Mucosa of stomach (tissue), 1 donor: ENCODE results near the gene CELF2.

ENCODE experiments used
- H3K27me3 ChIP-seq: one replicate; pipeline ENCODE4 v1.7.0; 2013; ENCODE audit warnings: mild to moderate bottlenecking, low read length; ENCODE audit not compliant: control insufficient read depth, insufficient read depth
- H3K36me3 ChIP-seq: one replicate; pipeline ENCODE4 v1.7.0; 2013; ENCODE audit warnings: low read length; ENCODE audit not compliant: control insufficient read depth, insufficient read depth
- H3K4me1 ChIP-seq: one replicate; pipeline ENCODE4 v1.7.0; 2013; ENCODE audit warnings: mild to moderate bottlenecking, low read length; ENCODE audit not compliant: control insufficient read depth, insufficient read depth
- H3K4me3 ChIP-seq: one replicate; pipeline ENCODE4 v1.7.0; 2013; ENCODE audit warnings: low read length
- H3K9ac ChIP-seq: one replicate; pipeline ENCODE4 v1.7.0; 2013; ENCODE audit warnings: mild to moderate bottlenecking, low read length, moderate library complexity
- H3K9me3 ChIP-seq: one replicate; pipeline ENCODE4 v1.7.0; 2013; ENCODE audit warnings: mild to moderate bottlenecking, low read length, moderate library complexity; ENCODE audit not compliant: control insufficient read depth
- donor health status: Pancreatic carcinoma.

The CELF2 gene

GRCh38 chr10:11076221-11076620 lies 58.5 kb downstream of the CELF2 start:
- Histone ChIP-seq H3K9me3 (no peaks in the 10 kb centered on the region), H3K27me3 (no peaks in the 10 kb centered on the region), H3K9ac (no peak overlapping the region), H3K4me1 (no peaks in the 10 kb centered on the region), H3K4me3 (no peak overlapping the region), H3K36me3 (no peaks in the 10 kb centered on the region)

- Histone ChIP-seq H3K9ac (no peak overlapping the region), H3K27me3 (no peaks in the 10 kb centered on the region), H3K9me3 (no peaks in the 10 kb centered on the region), H3K4me1 (no peaks in the 10 kb centered on the region), H3K4me3 (no peak overlapping the region), H3K36me3 (no peaks in the 10 kb centered on the region)
These were observed 62.9 kb downstream of the CELF2 start for GRCh38 chr10:11080564-11080984.

- Histone ChIP-seq H3K9ac (no peak overlapping the region), H3K4me3 (no peak overlapping the region), H3K4me1 (no peaks in the 10 kb centered on the region), H3K27me3 (no peaks in the 10 kb centered on the region), H3K36me3 (no peaks in the 10 kb centered on the region), H3K9me3 (no peaks in the 10 kb centered on the region)
These were observed 63.7 kb downstream of the CELF2 start for GRCh38 chr10:11081408-11081807.

- Histone ChIP-seq H3K9me3 (no peaks in the 10 kb centered on the region), H3K27me3 (no peaks in the 10 kb centered on the region), H3K4me3 (no peak overlapping the region), H3K36me3 (no peaks in the 10 kb centered on the region), H3K9ac (no peak overlapping the region), H3K4me1 (no peaks in the 10 kb centered on the region)
These were observed 64.9 kb downstream of the CELF2 start for GRCh38 chr10:11082526-11082925.

- Histone ChIP-seq H3K4me3 (no peak overlapping the region), H3K36me3 (no peaks in the 10 kb centered on the region), H3K9me3 (no peaks in the 10 kb centered on the region), H3K9ac (no peak overlapping the region), H3K27me3 (no peaks in the 10 kb centered on the region), H3K4me1 (no peaks in the 10 kb centered on the region)
These were observed 65.4 kb downstream of the CELF2 start for GRCh38 chr10:11083051-11083450.

- H3K4me3 ChIP-seq, result no peak overlapping the region
These were observed 67.9 kb downstream of the CELF2 start for GRCh38 chr10:11085545-11085944.

GRCh38 chr10:11086177-11086840 lies 68.6 kb downstream of the CELF2 start:
- H3K27me3 ChIP-seq, result no peaks in the 10 kb centered on the region
- no peak overlapping the region for H3K4me3 ChIP-seq
- no peaks in the 10 kb centered on the region for H3K36me3 ChIP-seq
- H3K9me3 ChIP-seq, result no peaks in the 10 kb centered on the region
- H3K9ac ChIP-seq, result no peak overlapping the region
- H3K4me1 ChIP-seq, result no peaks in the 10 kb centered on the region

More at GRCh38 chr10:11085545-11085944, 67.9 kb downstream of the CELF2 start:
- Histone ChIP-seq H3K27me3 (no peaks in the 10 kb centered on the region), H3K9me3 (no peaks in the 10 kb centered on the region), H3K4me1 (no peaks in the 10 kb centered on the region), H3K36me3 (no peaks in the 10 kb centered on the region), H3K9ac (no peak overlapping the region)

- Histone ChIP-seq H3K9me3 (no peaks in the 10 kb centered on the region), H3K9ac (no peak overlapping the region), H3K36me3 (no peaks in the 10 kb centered on the region), H3K4me1 (no peaks in the 10 kb centered on the region), H3K27me3 (no peaks in the 10 kb centered on the region), H3K4me3 (no peak overlapping the region)
These were observed 69.7 kb downstream of the CELF2 start for GRCh38 chr10:11087372-11087771.

GRCh38 chr10:11088709-11089108 lies 71.0 kb downstream of the CELF2 start:
- H3K4me3 ChIP-seq, result no peak overlapping the region
- no peaks in the 10 kb centered on the region for H3K36me3 ChIP-seq
- no peaks in the 10 kb centered on the region for H3K4me1 ChIP-seq
- H3K9ac ChIP-seq, result no peak overlapping the region
- no peaks in the 10 kb centered on the region for H3K27me3 ChIP-seq
- H3K9me3 ChIP-seq, result no peaks in the 10 kb centered on the region

GRCh38 chr10:11089272-11089671 lies 71.6 kb downstream of the CELF2 start:
- H3K27me3 ChIP-seq, result no peaks in the 10 kb centered on the region
- no peak overlapping the region for H3K4me3 ChIP-seq
- H3K4me1 ChIP-seq, result no peaks in the 10 kb centered on the region

GRCh38 chr10:11091517-11092102 lies 73.9 kb downstream of the CELF2 start:
- no peak overlapping the region for H3K4me3 ChIP-seq
- no peaks in the 10 kb centered on the region for H3K4me1 ChIP-seq
- no peaks in the 10 kb centered on the region for H3K36me3 ChIP-seq
- H3K27me3 ChIP-seq, result no peaks in the 10 kb centered on the region
- H3K9ac ChIP-seq, result no peak overlapping the region
- H3K9me3 ChIP-seq, result no peaks in the 10 kb centered on the region

More at GRCh38 chr10:11089272-11089671, 71.6 kb downstream of the CELF2 start:
- no peaks in the 10 kb centered on the region for H3K36me3 ChIP-seq
- H3K9ac ChIP-seq, result no peak overlapping the region
- H3K9me3 ChIP-seq, result no peaks in the 10 kb centered on the region

GRCh38 chr10:11093771-11094736 lies 76.4 kb downstream of the CELF2 start:
- Histone ChIP-seq H3K9ac (no peak overlapping the region), H3K9me3 (no peaks in the 10 kb centered on the region), H3K4me1 (no peaks in the 10 kb centered on the region), H3K27me3 (no peaks in the 10 kb centered on the region), H3K36me3 (no peaks in the 10 kb centered on the region), H3K4me3 (no peak overlapping the region)
